SJSA1 (cell line): Measurements from ENCODE around the gene AMOT. TPM values are rescaled to one million over a fixed set of nuclear protein-coding genes. Genes with fewer than 3 reads are reported as not detected.

Experiments
- total RNA-seq: library from RNA; depleted of rRNA; stranded (reverse); fragments of >200 nt; shearing (Covaris generic); gene quantifications from 2 replicates; pipeline ENCODE4 v1.2.3, GENCODE V29; 2014; rRNA removed

The AMOT gene
- total RNA-seq, 1 experiment from 2014 or later = 11.7 TPM

Other genes starting within 250 kb of the AMOT start
- not detected in 2 replicates for gene LHFPL1, start 160.9 kb downstream of the AMOT start, total RNA-seq